AG08396 (cell line): ENCODE data around the gene MSANTD4.
"Not testable (repeated sequence)": the region's sequence is repeated elsewhere in the genome, so short reads cannot be mapped to it uniquely, and the experiment has no call there.

Experiments
- DNase-seq: peaks from one replicate; pipeline ENCODE4 v3.0.0; 2012; ENCODE audit warnings: low spot score, mixed read lengths

Gene MSANTD4

GRCh38 chr11:106021967-106022794 is at the start of gene MSANTD4:
TSS of gene MSANTD4 (minus strand) at chr11:106022240. CDS start at chr11:106010917, 11,323 bp downstream.
- DNase-seq = peak; percentile 96

GRCh38 chr11:106070606-106071005 is 48.6 kb upstream of the MSANTD4 start:
- no peak for DNase-seq

- DNase-seq = no peak
Observed at GRCh38 chr11:106063009-106063408, 41.0 kb upstream of the MSANTD4 start.

GRCh38 chr11:106061954-106062949 is 40.2 kb upstream of the MSANTD4 start:
- no peak for DNase-seq

- no peak for DNase-seq
Observed at GRCh38 chr11:106061249-106061784, 39.3 kb upstream of the MSANTD4 start.

- no peak for DNase-seq
Observed at GRCh38 chr11:106059617-106060016, 37.6 kb upstream of the MSANTD4 start.

- not testable (repeated sequence) for DNase-seq
Observed at GRCh38 chr11:106058377-106058776, 36.3 kb upstream of the MSANTD4 start.

GRCh38 chr11:106051103-106051502 is 29.1 kb upstream of the MSANTD4 start:
- DNase-seq = no peak

- no peak for DNase-seq
Observed at GRCh38 chr11:106049727-106050476, 27.9 kb upstream of the MSANTD4 start.

GRCh38 chr11:106047631-106048030 is 25.6 kb upstream of the MSANTD4 start:
- no peak for DNase-seq

GRCh38 chr11:106043540-106043939 is 21.5 kb upstream of the MSANTD4 start:
- DNase-seq = no peak

- DNase-seq = no peak
Observed at GRCh38 chr11:106032861-106033260, 10.8 kb upstream of the MSANTD4 start.

- DNase-seq = no peak
Observed at GRCh38 chr11:106031936-106032335, 9.9 kb upstream of the MSANTD4 start.

GRCh38 chr11:106031202-106031810 is 9.3 kb upstream of the MSANTD4 start:
- DNase-seq = no peak

- no peak for DNase-seq
Observed at GRCh38 chr11:106030609-106031008, 8.6 kb upstream of the MSANTD4 start.

- DNase-seq = no peak
Observed at GRCh38 chr11:106022795-106023275, 795 bp upstream of the MSANTD4 start.

GRCh38 chr11:106021181-106021966 is 666 bp downstream of the MSANTD4 start:
- peak; percentile 21 for DNase-seq

GRCh38 chr11:106017093-106017492 is 4.9 kb downstream of the MSANTD4 start:
- no peak for DNase-seq

GRCh38 chr11:106015066-106015465 is 7.0 kb downstream of the MSANTD4 start:
- no peak for DNase-seq

GRCh38 chr11:106014620-106015019 is 7.4 kb downstream of the MSANTD4 start:
- no peak for DNase-seq
